ENCODE measurements around the gene KIAA1328. TPM values are rescaled to one million over a fixed set of nuclear protein-coding genes. Genes with fewer than 3 reads are reported as not detected.

The KIAA1328 gene
- total and polyA plus RNA-seq, 7 donors: 1.3 to 4.4 (median 3.5) TPM

- DNase-seq (no peak), ATAC-seq (no peak)
- 92 to 96% (median 95%) methylated on average over 2 of the region's 2 CpGs for WGBS, 3 donors
- Histone ChIP-seq H3K9me3 (peaks cover 8% of the 10 kb centered on the region), H3K4me3 (no peak overlapping the region), H3K36me3 (ENCODE audit: insufficient read depth in 1 of 2, low read depth in 1 of 2) (no peaks in the 10 kb centered on the region), H3K27me3 (ENCODE audit: insufficient read depth in 3 of 3, low read length in 2 of 3) (no peaks in the 10 kb centered on the region), H3K4me1 (no peaks in the 10 kb centered on the region), H3K27ac (no peak overlapping the region)
- no peak for TF ChIP-seq CTCF (IDR thresholded peaks at IDR 0.05)
- intact Hi-C loops (cut with DNase I): no loop called here
These were observed 204.5 kb downstream of the KIAA1328 start for GRCh38 chr18:37033419-37033818.

GRCh38 chr18:37042381-37042780 is 213.5 kb downstream of the KIAA1328 start:
- DNase-seq (no peak), ATAC-seq (no peak)
- intact Hi-C loops (cut with DNase I): no loop called here
- H3K27me3 ChIP-seq (ENCODE audit: insufficient read depth in 3 of 3, low read length in 2 of 3): no peaks in the 10 kb centered on the region
- no peaks in the 10 kb centered on the region for H3K4me1 ChIP-seq
- WGBS, 3 donors: 97 to 100% (median 98%) methylated on average over 2 of the region's 2 CpGs
- no peaks in the 10 kb centered on the region for H3K36me3 ChIP-seq (ENCODE audit: insufficient read depth in 1 of 2, low read depth in 1 of 2)
- no peak overlapping the region for H3K4me3 ChIP-seq
- peaks cover 22% of the 10 kb centered on the region for H3K9me3 ChIP-seq
- H3K27ac ChIP-seq: no peak overlapping the region
- TF ChIP-seq CTCF (IDR thresholded peaks at IDR 0.05): no peak

- H3K4me3 ChIP-seq: no peak overlapping the region
- H3K27ac ChIP-seq: no peak overlapping the region
- 45 to 56% (median 50%) methylated on average over 3 of the region's 3 CpGs for WGBS, 3 donors
- intact Hi-C loops (cut with DNase I): no loop called here
- ATAC-seq (no peak), DNase-seq (no peak)
- H3K36me3 ChIP-seq (ENCODE audit: insufficient read depth in 1 of 2, low read depth in 1 of 2): no peaks in the 10 kb centered on the region
- no peak for TF ChIP-seq CTCF (IDR thresholded peaks at IDR 0.05)
- no peaks in the 10 kb centered on the region for H3K4me1 ChIP-seq
- no peaks in the 10 kb centered on the region for H3K27me3 ChIP-seq (ENCODE audit: insufficient read depth in 3 of 3, low read length in 2 of 3)
- H3K9me3 ChIP-seq: no peaks in the 10 kb centered on the region
These were observed 226.3 kb downstream of the KIAA1328 start for GRCh38 chr18:37055137-37055802.

GRCh38 chr18:37064187-37064586 is 235.3 kb downstream of the KIAA1328 start:
- ATAC-seq (no peak), DNase-seq (no peak)
- Histone ChIP-seq H3K4me3 (no peak overlapping the region), H3K36me3 (ENCODE audit: insufficient read depth in 1 of 2, low read depth in 1 of 2) (no peaks in the 10 kb centered on the region), H3K27me3 (ENCODE audit: insufficient read depth in 3 of 3, low read length in 2 of 3) (no peaks in the 10 kb centered on the region), H3K27ac (no peak overlapping the region), H3K4me1 (no peaks in the 10 kb centered on the region), H3K9me3 (no peaks in the 10 kb centered on the region)
- WGBS, 3 donors: 91 to 98% (median 97%) methylated on average over 3 of the region's 3 CpGs
- no peak for TF ChIP-seq CTCF (IDR thresholded peaks at IDR 0.05)
- intact Hi-C loops (cut with DNase I): no loop called here

GRCh38 chr18:37065254-37065653 is 236.3 kb downstream of the KIAA1328 start:
- no peak for TF ChIP-seq CTCF (IDR thresholded peaks at IDR 0.05)
- ATAC-seq: no peak
- DNase-seq: no peak
- H3K4me3 ChIP-seq: no peak overlapping the region
- H3K36me3 ChIP-seq (ENCODE audit: insufficient read depth in 1 of 2, low read depth in 1 of 2): no peaks in the 10 kb centered on the region
- no peaks in the 10 kb centered on the region for H3K27me3 ChIP-seq (ENCODE audit: insufficient read depth in 3 of 3, low read length in 2 of 3)
- no peaks in the 10 kb centered on the region for H3K4me1 ChIP-seq
- intact Hi-C loops (cut with DNase I): no loop called here
- H3K27ac ChIP-seq: no peak overlapping the region
- 81 to 94% (median 91%) methylated on average over 1 of the region's 1 CpG for WGBS, 3 donors
- H3K9me3 ChIP-seq: no peaks in the 10 kb centered on the region

All from psoas muscle (tissue), 8 donors.